Spleen (tissue), 11 donors: Measurements from ENCODE around the gene DBH. TPM values are rescaled to one million over a fixed set of nuclear protein-coding genes. Genes with fewer than 3 reads are reported as not detected.
A peak's percentile ranks its signal among the peaks of the same experiment; 100 is the strongest.

Source experiments
- DNase-seq: peaks from one replicate; pipeline ENCODE4 v3.0.0-alpha.2; 2020
- H3K27ac ChIP-seq, 8 donors: fragments of 200-600 bp; sonication (generic) in 7 of 8; 1 replicate in 4 of 8; 2 replicates in 4 of 8; pipeline versions ENCODE4 v1.5.0 to v1.8.0; 2016 to 2021; ENCODE audit warnings: inconsistent platforms in 4 of 8, mild to moderate bottlenecking in 4 of 8, moderate library complexity in 1 of 8
- H3K27me3 ChIP-seq, 7 donors: fragments of 200-600 bp; sonication (generic) in 6 of 7; replicated peaks in 1 of 7; 1 replicate in 4 of 7; 2 replicates in 3 of 7; pipeline versions ENCODE4 v1.5.0 to v1.8.0; 2016 to 2021; ENCODE audit warnings: inconsistent platforms in 3 of 7, mild to moderate bottlenecking in 1 of 7
- H3K36me3 ChIP-seq, 6 donors: fragments of 200-600 bp; sonication (generic) in 5 of 6; 1 replicate in 4 of 6; 2 replicates in 2 of 6; pipeline versions ENCODE4 v1.5.0 to v1.8.0; 2016 to 2021; ENCODE audit warnings: inconsistent platforms in 2 of 6
- H3K4me1 ChIP-seq, 6 donors: fragments of 200-600 bp; sonication (generic) in 5 of 6; 1 replicate in 3 of 6; 2 replicates in 3 of 6; pipeline versions ENCODE4 v1.5.0 to v1.8.0; 2016 to 2021; ENCODE audit warnings: inconsistent platforms in 3 of 6
- H3K4me3 ChIP-seq, 8 donors: fragments of 200-600 bp; sonication (generic) in 7 of 8; 1 replicate in 4 of 8; 2 replicates in 4 of 8; pipeline versions ENCODE4 v1.5.0 to v1.8.0; 2016 to 2021; ENCODE audit warnings: inconsistent platforms in 4 of 8, mild to moderate bottlenecking in 4 of 8, moderate library complexity in 2 of 8
- H3K9me3 ChIP-seq, 8 donors: fragments of 200-600 bp; sonication (generic) in 7 of 8; 1 replicate in 4 of 8; 2 replicates in 4 of 8; pipeline versions ENCODE4 v1.5.0 to v1.8.0; 2016 to 2021; ENCODE audit warnings: inconsistent platforms in 4 of 8
- POLR2A ChIP-seq, 3 donors: fragments of 450-650 bp; IDR thresholded peaks; one replicate each; pipeline ENCODE4 v1.5.1; 2017; ENCODE audit warnings: antibody characterized with exemption in 3 of 3, mild to moderate bottlenecking in 1 of 3
- POLR2AphosphoS5 ChIP-seq, 3 donors: sonication (generic); formaldehyde crosslinking; IDR thresholded peaks; one replicate each; pipeline ENCODE4 v1.5.1; 2017; ENCODE audit warnings: antibody characterized with exemption in 3 of 3
- WGBS, 5 donors: extraction: QIAGEN DNeasy Blood & Tissue Kit in 3 of 5; methylation state at CpG; one replicate each; pipeline versions ENCODE4 v1.1.5 to v1.1.7; 2013 to 2018; 5-methylcytosine and 5-hydroxymethylcytosine counted together
- intact Hi-C: fragments of 100-400 bp; cut with DNase I; formaldehyde crosslinking; loops from one replicate; pipeline ENCODE4 v1.15.0; 2023; ENCODE audit warnings: low total_unique reads
- polyA plus RNA-seq, 3 donors: library from polyadenylated mRNA; stranded (reverse); fragments of 200-250 nt; gene quantifications; one replicate each; pipeline ENCODE4 v1.2.1, GENCODE V29; 2013
- total RNA-seq, 7 donors: library from RNA; depleted of rRNA in 3 of 7; stranded (reverse); fragments of >200 nt in 3 of 7; fragmentation: NEBNext Ultra II Directional in 4 of 7; extraction: Animal tissue kit (Norgen Biotek cat#: 25700) in 4 of 7; gene quantifications; one replicate each; pipeline versions ENCODE4 v1.1.0 to v1.2.1, GENCODE V29; 2016 to 2021
- TF ChIP-seq, protein P1 (sequence below), 11 experiments: fragments of 200-600 bp in 7 of 11; fragments of 450-650 bp in 4 of 11; sonication (generic) in 4 of 11; IDR thresholded peaks in 8 of 11; conservative IDR thresholded peaks in 3 of 11; 1 replicate in 7 of 11; 2 replicates in 4 of 11; pipeline versions ENCODE4 v1.4.0 to v1.8.0; 2016 to 2021; ENCODE audit warnings: antibody characterized with exemption in 11 of 11, inconsistent platforms in 4 of 11, mild to moderate bottlenecking in 1 of 11
- donor health status: healthy with polysubstance abuse.
- donor health status: DM: no; HTN: no; CAD: no; lungs with moderate emphysema.
- donor health status: DM: no; HTN: no; CAD: no.
- donor health status: Bipolar disorder and iron deficiency.
- donor health status: healthy.
- donor health status: DM: no; HTN: no; CAD: no.
- donor health status: DM: yes; HTN: yes; CAD: no.

DBH gene
- total and polyA plus RNA-seq, 10 donors = 0.03 to 1.2 (median 0.32) TPM; not detected in 2

- peak overlapping the region in 4 of 8 donors; percentile 8 to 54 (median 27) for H3K27ac ChIP-seq
- WGBS, 5 donors = 52 to 75% (median 62%) methylated on average over 6 of the region's 6 CpGs
- intact Hi-C loops = no loop called here
- TF ChIP-seq POLR2AphosphoS5 (IDR thresholded peaks at IDR 0.05) (no peak), POLR2A (IDR thresholded peaks at IDR 0.05) (no peak)
- TF ChIP-seq, protein P1, sequence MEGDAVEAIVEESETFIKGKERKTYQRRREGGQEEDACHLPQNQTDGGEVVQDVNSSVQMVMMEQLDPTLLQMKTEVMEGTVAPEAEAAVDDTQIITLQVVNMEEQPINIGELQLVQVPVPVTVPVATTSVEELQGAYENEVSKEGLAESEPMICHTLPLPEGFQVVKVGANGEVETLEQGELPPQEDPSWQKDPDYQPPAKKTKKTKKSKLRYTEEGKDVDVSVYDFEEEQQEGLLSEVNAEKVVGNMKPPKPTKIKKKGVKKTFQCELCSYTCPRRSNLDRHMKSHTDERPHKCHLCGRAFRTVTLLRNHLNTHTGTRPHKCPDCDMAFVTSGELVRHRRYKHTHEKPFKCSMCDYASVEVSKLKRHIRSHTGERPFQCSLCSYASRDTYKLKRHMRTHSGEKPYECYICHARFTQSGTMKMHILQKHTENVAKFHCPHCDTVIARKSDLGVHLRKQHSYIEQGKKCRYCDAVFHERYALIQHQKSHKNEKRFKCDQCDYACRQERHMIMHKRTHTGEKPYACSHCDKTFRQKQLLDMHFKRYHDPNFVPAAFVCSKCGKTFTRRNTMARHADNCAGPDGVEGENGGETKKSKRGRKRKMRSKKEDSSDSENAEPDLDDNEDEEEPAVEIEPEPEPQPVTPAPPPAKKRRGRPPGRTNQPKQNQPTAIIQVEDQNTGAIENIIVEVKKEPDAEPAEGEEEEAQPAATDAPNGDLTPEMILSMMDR (IDR thresholded peaks at IDR 0.05 in 8 of 11, conservative IDR thresholded peaks at IDR 0.05 in 3 of 11) = no peak
- peaks cover 0 to 57% (median 0%) of the 10 kb centered on the region in 7 donors for H3K27me3 ChIP-seq
- H3K4me1 ChIP-seq = peaks cover 0 to 34% (median 10%) of the 10 kb centered on the region in 6 donors
- H3K9me3 ChIP-seq = no peaks in the 10 kb centered on the region
- DNase-seq = no peak
- no peaks in the 10 kb centered on the region for H3K36me3 ChIP-seq
- no peak overlapping the region for H3K4me3 ChIP-seq
Observed at GRCh38 chr9:133635098-133635497, 1.1 kb upstream of the DBH start.

- DNase-seq = no peak
- Histone ChIP-seq H3K27me3 (peaks cover 0 to 52% (median 0%) of the 10 kb centered on the region in 7 donors), H3K9me3 (no peaks in the 10 kb centered on the region), H3K36me3 (no peaks in the 10 kb centered on the region), H3K27ac (no peak overlapping the region), H3K4me1 (peaks cover 0 to 34% (median 10%) of the 10 kb centered on the region in 6 donors), H3K4me3 (no peak overlapping the region)
- WGBS, 5 donors = 83 to 88% (median 88%) methylated on average over 10 to 12 of the region's 12 CpGs
- TF ChIP-seq POLR2AphosphoS5 (IDR thresholded peaks at IDR 0.05) = no peak
- TF ChIP-seq POLR2A (IDR thresholded peaks at IDR 0.05) = no peak
- TF ChIP-seq, protein P1 (IDR thresholded peaks at IDR 0.05 in 8 of 11, conservative IDR thresholded peaks at IDR 0.05 in 3 of 11) = no peak
- intact Hi-C loops = no loop called here
Observed at GRCh38 chr9:133636902-133637301, 739 bp downstream of the DBH start.

DNA sequence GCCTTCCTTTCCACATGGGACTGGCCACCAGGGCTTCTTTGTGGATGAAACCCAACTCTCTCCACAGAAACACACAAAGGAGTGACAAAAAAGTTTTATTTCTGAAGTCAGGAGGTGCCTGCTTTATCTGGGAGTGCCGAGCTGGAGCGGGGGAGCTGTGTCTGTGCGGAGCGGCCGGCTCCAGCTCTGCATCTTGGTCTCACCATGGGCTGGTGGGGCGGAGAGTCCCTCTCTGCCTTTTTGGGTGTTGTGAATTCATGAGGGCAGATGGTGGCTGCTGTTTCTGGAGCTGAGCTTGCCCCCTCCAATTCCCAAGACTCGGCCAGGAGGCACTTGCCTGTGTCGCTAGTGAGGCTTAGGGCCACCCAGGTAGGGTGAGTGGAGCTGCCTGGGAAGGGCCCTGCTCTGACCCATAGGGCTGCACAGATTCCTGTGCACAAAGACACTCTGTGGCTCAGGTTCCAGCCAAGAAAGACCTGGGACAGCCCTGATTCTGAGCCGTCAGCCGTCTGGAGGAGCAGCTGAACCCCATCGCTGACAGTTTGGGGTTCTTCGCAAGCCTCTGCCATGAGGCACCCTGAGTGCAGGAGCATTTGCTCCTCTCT is 1.4 kb downstream of the DBH start:
- TF ChIP-seq POLR2A (IDR thresholded peaks at IDR 0.05) (no peak), POLR2AphosphoS5 (IDR thresholded peaks at IDR 0.05) (no peak)
- TF ChIP-seq, protein P1 (IDR thresholded peaks at IDR 0.05 in 8 of 11, conservative IDR thresholded peaks at IDR 0.05 in 3 of 11) = no peak
- WGBS, 5 donors = 78 to 88% (median 82%) methylated on average over 10 to 12 of the region's 12 CpGs
- H3K27ac ChIP-seq = no peak overlapping the region
- no peaks in the 10 kb centered on the region for H3K9me3 ChIP-seq
- intact Hi-C loops = no loop called here
- H3K27me3 ChIP-seq = peaks cover 0 to 52% (median 0%) of the 10 kb centered on the region in 7 donors
- no peak overlapping the region for H3K4me3 ChIP-seq
- H3K36me3 ChIP-seq = no peaks in the 10 kb centered on the region
- peaks cover 0 to 39% (median 10%) of the 10 kb centered on the region in 6 donors for H3K4me1 ChIP-seq
- no peak for DNase-seq

DNA sequence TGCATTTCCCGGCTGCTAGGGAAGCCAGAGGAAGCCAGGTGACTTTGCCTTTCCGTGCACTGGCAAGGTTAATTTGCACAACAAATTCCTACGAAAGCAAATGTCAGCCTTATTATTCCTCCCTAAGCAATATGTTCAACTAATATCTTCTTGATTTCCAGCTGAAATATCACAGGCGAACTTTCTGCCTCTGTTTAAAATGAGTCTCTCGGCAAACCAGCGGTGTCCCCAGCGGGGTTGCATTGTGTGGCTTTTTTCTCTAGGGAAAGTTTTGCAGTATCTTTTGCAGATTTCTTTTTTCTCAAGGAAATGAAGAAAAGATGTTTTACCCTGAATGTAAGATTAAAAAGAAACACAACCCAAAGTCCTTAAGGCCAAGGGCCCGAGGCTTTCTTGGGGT is 1.9 kb downstream of the DBH start:
- DNase-seq = no peak
- H3K27me3 ChIP-seq = peaks cover 0 to 49% (median 0%) of the 10 kb centered on the region in 7 donors
- H3K27ac ChIP-seq = no peak overlapping the region
- no peaks in the 10 kb centered on the region for H3K9me3 ChIP-seq
- no peak overlapping the region for H3K4me3 ChIP-seq
- intact Hi-C loops = no loop called here
- TF ChIP-seq POLR2A (IDR thresholded peaks at IDR 0.05) = no peak
- no peak for TF ChIP-seq POLR2AphosphoS5 (IDR thresholded peaks at IDR 0.05)
- TF ChIP-seq, protein P1 (IDR thresholded peaks at IDR 0.05 in 8 of 11, conservative IDR thresholded peaks at IDR 0.05 in 3 of 11) = no peak
- whole genome bisulfite sequencing, 5 donors = 69 to 83% (median 75%) methylated on average over 8 of the region's 8 CpGs
- H3K4me1 ChIP-seq = peaks cover 0 to 40% (median 10%) of the 10 kb centered on the region in 6 donors
- H3K36me3 ChIP-seq = no peaks in the 10 kb centered on the region
